Effector CD8-positive, alpha-beta T cell (primary cell): ENCODE data around the gene DNAI2.

Experiments
- DNase-seq: peaks from one replicate; lab custom pipeline; 2025; lab: John Stamatoyannopoulos, UW
- total RNA-seq, 4 experiments: gene quantifications; one replicate each; lab custom pipeline; 2026; lab: John Stamatoyannopoulos, UW

Gene DNAI2
- total RNA-seq, result 0 to 3.1 (median 1.5) reads per million in 4 experiments

GRCh38 chr17:74274060-74274708 is at the start of gene DNAI2:
Gene DNAI2 (plus strand): TSS chr17:74274234. CDS start chr17:74281818, 7,584 bp downstream.
- DNase-seq, result no peak

GRCh38 chr17:74224959-74225725 is 48.9 kb upstream of the DNAI2 start:
- DNase-seq, result no peak

- DNase-seq, result no peak
Observed at GRCh38 chr17:74226252-74226651, 47.8 kb upstream of the DNAI2 start.

GRCh38 chr17:74227271-74228080 is 46.6 kb upstream of the DNAI2 start:
- DNase-seq, result no peak

- DNase-seq, result no peak
Observed at GRCh38 chr17:74228306-74228978, 45.6 kb upstream of the DNAI2 start.

GRCh38 chr17:74230896-74231295 is 43.1 kb upstream of the DNAI2 start:
- no peak for DNase-seq

- DNase-seq, result no peak
Observed at GRCh38 chr17:74231928-74232907, 41.8 kb upstream of the DNAI2 start.

GRCh38 chr17:74233937-74234336 is 40.1 kb upstream of the DNAI2 start:
- DNase-seq, result no peak

- DNase-seq, result no peak
Observed at GRCh38 chr17:74234486-74234885, 39.5 kb upstream of the DNAI2 start.

GRCh38 chr17:74235040-74235581 is 38.9 kb upstream of the DNAI2 start:
- no peak for DNase-seq

- no peak for DNase-seq
Observed at GRCh38 chr17:74235911-74236371, 38.1 kb upstream of the DNAI2 start.

- DNase-seq, result no peak
Observed at GRCh38 chr17:74237321-74237720, 36.7 kb upstream of the DNAI2 start.

- no peak for DNase-seq
Observed at GRCh38 chr17:74239172-74239571, 34.9 kb upstream of the DNAI2 start.

- DNase-seq, result no peak
Observed at GRCh38 chr17:74240618-74241205, 33.3 kb upstream of the DNAI2 start.

GRCh38 chr17:74241431-74241830 is 32.6 kb upstream of the DNAI2 start:
- no peak for DNase-seq

GRCh38 chr17:74241847-74242246 is 32.2 kb upstream of the DNAI2 start:
- no peak for DNase-seq

GRCh38 chr17:74243013-74243755 is 30.9 kb upstream of the DNAI2 start:
- no peak for DNase-seq

GRCh38 chr17:74244128-74244527 is 29.9 kb upstream of the DNAI2 start:
- DNase-seq, result no peak

GRCh38 chr17:74244548-74244947 is 29.5 kb upstream of the DNAI2 start:
- no peak for DNase-seq
